SK-N-SH treated with all-trans-retinoic acid at 6 μM for 48 hours (cell line): Measurements from ENCODE around the gene AGTR1.

Experiments
- ATAC-seq: fragments of 200-7000 bp; cut with Tn5 transposase; 3 replicates; pipeline ENCODE4 v1.9.1; 2020; ENCODE audit warnings: mild to moderate bottlenecking, moderate library complexity
- BACH2 ChIP-seq: fragments of 250-450 bp; sonication (Bioruptor Pico); IDR thresholded peaks from 2 replicates; pipeline ENCODE4 v1.9.0; 2021; ENCODE audit warnings: mild to moderate bottlenecking, borderline replicate concordance
- CSDC2 ChIP-seq: fragments of 250-450 bp; sonication (Bioruptor Pico); IDR thresholded peaks from 2 replicates; pipeline ENCODE4 v1.5.0; 2020; ENCODE audit warnings: mild to moderate bottlenecking, moderate library complexity
- CSRNP3 ChIP-seq: fragments of 250-450 bp; sonication (Bioruptor Pico); IDR thresholded peaks from 2 replicates; pipeline ENCODE4 v1.5.1; 2021; ENCODE audit warnings: mild to moderate bottlenecking, moderate library complexity
- GLIS3 ChIP-seq: fragments of 250-450 bp; sonication (Bioruptor Pico); IDR thresholded peaks from 2 replicates; pipeline ENCODE4 v1.5.0; 2020; ENCODE audit warnings: mild to moderate bottlenecking, moderate library complexity
- POU6F1 ChIP-seq: fragments of 250-450 bp; sonication (Bioruptor Pico); IDR thresholded peaks from 2 replicates; pipeline ENCODE4 v1.8.0; 2021; ENCODE audit warnings: low read depth, mild to moderate bottlenecking, moderate library complexity, borderline replicate concordance
- TCF4 ChIP-seq: fragments of 250-450 bp; sonication (Bioruptor Pico); IDR thresholded peaks from 2 replicates; pipeline ENCODE4 v1.8.0; 2021; ENCODE audit warnings: mild to moderate bottlenecking, moderate library complexity, borderline replicate concordance
- TOX ChIP-seq: fragments of 250-450 bp; sonication (Bioruptor Pico); IDR thresholded peaks from 2 replicates; pipeline ENCODE4 v1.8.0; 2021; ENCODE audit warnings: mild to moderate bottlenecking, moderate library complexity, borderline replicate concordance
- TSHZ2 ChIP-seq: fragments of 250-450 bp; sonication (Bioruptor Pico); IDR thresholded peaks from 2 replicates; pipeline ENCODE4 v1.5.0; 2020; ENCODE audit warnings: mild to moderate bottlenecking, moderate library complexity
- ZFP3 ChIP-seq: fragments of 250-450 bp; sonication (Bioruptor Pico); IDR thresholded peaks from 2 replicates; pipeline ENCODE4 v1.5.0; 2020; ENCODE audit warnings: mild to moderate bottlenecking, moderate library complexity
- ZFP30 ChIP-seq: fragments of 450-650 bp; formaldehyde crosslinking; IDR thresholded peaks from 2 replicates; pipeline ENCODE4 v1.5.0; 2022; ENCODE audit warnings: mild to moderate bottlenecking, moderate library complexity
- ZNF565 ChIP-seq: fragments of 450-650 bp; formaldehyde crosslinking; conservative IDR thresholded peaks from 2 replicates; pipeline ENCODE4 v1.5.0; 2020; ENCODE audit warnings: low read depth, mild to moderate bottlenecking, moderate library complexity
- ZNF70 ChIP-seq: fragments of 450-650 bp; formaldehyde crosslinking; IDR thresholded peaks from 2 replicates; pipeline ENCODE4 v1.5.0; 2020; ENCODE audit warnings: mild to moderate bottlenecking, moderate library complexity
- ZNF8 ChIP-seq: fragments of 450-650 bp; formaldehyde crosslinking; IDR thresholded peaks from 2 replicates; pipeline ENCODE4 v1.5.0; 2020; ENCODE audit warnings: mild to moderate bottlenecking, moderate library complexity

The AGTR1 gene

GRCh38 chr3:148792516-148792915 lies 94.8 kb downstream of the AGTR1 start:
- ATAC-seq = no peak
- no peak for TF ChIP-seq ZNF8 (CRISPR knock-in tag)
- TF ChIP-seq ZFP3 (CRISPR knock-in tag) = no peak
- no peak for TF ChIP-seq CSRNP3 (CRISPR knock-in tag)
- no peak for TF ChIP-seq CSDC2 (CRISPR knock-in tag)
- TF ChIP-seq TSHZ2 (CRISPR knock-in tag) = no peak
- TF ChIP-seq ZNF70 = no peak
- TF ChIP-seq GLIS3 (CRISPR knock-in tag) = no peak
- TF ChIP-seq TOX (CRISPR knock-in tag) = no peak
- TF ChIP-seq ZFP30 (CRISPR knock-in tag) = no peak
- no peak for TF ChIP-seq TCF4 (CRISPR knock-in tag)
- TF ChIP-seq POU6F1 (CRISPR knock-in tag) = no peak
- TF ChIP-seq ZNF565 (CRISPR knock-in tag) = no peak
- no peak for TF ChIP-seq BACH2 (CRISPR knock-in tag)
